CD14-positive monocyte (primary cell): ENCODE results near the gene WWC2. TPM values are rescaled to one million over a fixed set of nuclear protein-coding genes. Genes with fewer than 3 reads are reported as not detected.

Experiments used
- DNase-seq, 3 donors: peaks; one replicate each; pipeline ENCODE4 v3.0.0-alpha.2; 2011 to 2022
- H2AFZ ChIP-seq: 2 replicates; pipeline ENCODE4 v1.6.0; 2012; ENCODE audit warnings: mild to moderate bottlenecking, low read depth, low read length, inconsistent platforms; ENCODE audit not compliant: insufficient read depth, poor library complexity, severe bottlenecking
- H3K27ac ChIP-seq, 2 donors: 1 replicate in 1 of 2; 2 replicates in 1 of 2; pipeline ENCODE4 v1.5.1; 2012 to 2013; ENCODE audit warnings: low read length in 2 of 2, control low read depth in 1 of 2, inconsistent platforms in 1 of 2, low read depth in 1 of 2, mild to moderate bottlenecking in 1 of 2
- H3K27me3 ChIP-seq, 2 donors: one replicate each; pipeline versions ENCODE4 v1.6.0 to v1.6.1; 2011 to 2013; ENCODE audit warnings: low read length in 2 of 2; ENCODE audit not compliant: control insufficient read depth in 2 of 2, insufficient read depth in 2 of 2
- H3K36me3 ChIP-seq, 2 donors: replicated peaks in 1 of 2; 1 replicate in 1 of 2; 2 replicates in 1 of 2; pipeline versions ENCODE4 v1.5.1 to v1.6.1; 2012 to 2013; ENCODE audit warnings: low read length in 2 of 2, control low read depth in 1 of 2, inconsistent platforms in 1 of 2, mild to moderate bottlenecking in 1 of 2; ENCODE audit not compliant: insufficient read depth in 2 of 2, control insufficient read depth in 1 of 2
- H3K4me1 ChIP-seq, 2 donors: 1 replicate in 1 of 2; 2 replicates in 1 of 2; pipeline versions ENCODE4 v1.5.1 to v1.6.1; 2012 to 2013; ENCODE audit warnings: low read length in 2 of 2, control low read depth in 1 of 2, inconsistent platforms in 1 of 2, mild to moderate bottlenecking in 1 of 2, moderate library complexity in 1 of 2; ENCODE audit not compliant: insufficient read depth in 2 of 2, control insufficient read depth in 1 of 2
- H3K4me2 ChIP-seq: replicated peaks from 2 replicates; pipeline ENCODE3; 2012; ENCODE audit warnings: low read length, moderate library complexity, mild to moderate bottlenecking; ENCODE audit not compliant: poor library complexity, severe bottlenecking; ENCODE audit errors: extremely low read depth
- H3K4me3 ChIP-seq, 3 experiments: fragments of 200-600 bp in 1 of 3; sonication (generic) in 1 of 3; replicated peaks in 1 of 3; 1 replicate in 2 of 3; 2 replicates in 1 of 3; pipeline ENCODE4 v1.5.1; 2011 to 2013; ENCODE audit warnings: low read length in 3 of 3, mild to moderate bottlenecking in 3 of 3, control low read depth in 2 of 3, low read depth in 2 of 3, inconsistent platforms in 1 of 3, moderate library complexity in 1 of 3
- H3K79me2 ChIP-seq: 2 replicates; pipeline ENCODE4 v1.6.0; 2012; ENCODE audit warnings: mild to moderate bottlenecking, control low read depth, inconsistent platforms, low read length, moderate library complexity; ENCODE audit not compliant: insufficient read depth
- H3K9ac ChIP-seq: 2 replicates; pipeline ENCODE4 v1.6.0; 2017; ENCODE audit warnings: low read length, mild to moderate bottlenecking; ENCODE audit not compliant: insufficient read depth, poor library complexity, severe bottlenecking
- H3K9me3 ChIP-seq, 2 donors: replicated peaks in 1 of 2; 1 replicate in 1 of 2; 2 replicates in 1 of 2; pipeline versions ENCODE4 v1.5.1 to v1.6.1; 2012 to 2013; ENCODE audit warnings: low read length in 2 of 2, control low read depth in 1 of 2; ENCODE audit not compliant: control insufficient read depth in 1 of 2, insufficient read depth in 1 of 2
- H4K20me1 ChIP-seq: 2 replicates; pipeline ENCODE4 v1.6.0; 2012; ENCODE audit warnings: mild to moderate bottlenecking, low read length, control low read depth, moderate library complexity; ENCODE audit not compliant: insufficient read depth
- H3K27ac Mint-ChIP-seq, 7 donors: one replicate each; pipeline ENCODE4 v1.8.0; 2020; ENCODE audit warnings: mild to moderate bottlenecking in 7 of 7, mixed read lengths in 7 of 7, moderate library complexity in 6 of 7, inconsistent platforms in 2 of 7
- H3K27me3 Mint-ChIP-seq, 3 donors: one replicate each; pipeline ENCODE4 v1.8.0; 2021 to 2022; ENCODE audit warnings: low read depth in 3 of 3, mild to moderate bottlenecking in 3 of 3, mixed read lengths in 3 of 3, moderate library complexity in 3 of 3, inconsistent platforms in 1 of 3
- H3K36me3 Mint-ChIP-seq, 2 donors: one replicate each; pipeline ENCODE4 v1.8.0; 2020; ENCODE audit warnings: mixed read lengths in 2 of 2, inconsistent platforms in 1 of 2, mild to moderate bottlenecking in 1 of 2
- H3K4me1 Mint-ChIP-seq: one replicate; pipeline ENCODE4 v1.8.0; 2020; ENCODE audit warnings: mild to moderate bottlenecking, mixed read lengths
- H3K4me3 Mint-ChIP-seq, 2 donors: one replicate each; pipeline ENCODE4 v1.8.0; 2020; ENCODE audit warnings: mild to moderate bottlenecking in 2 of 2, mixed read lengths in 2 of 2, moderate library complexity in 1 of 2
- H3K9me3 Mint-ChIP-seq, 7 donors: one replicate each; pipeline ENCODE4 v1.8.0; 2020 to 2022; ENCODE audit warnings: mixed read lengths in 7 of 7, mild to moderate bottlenecking in 6 of 7, moderate library complexity in 6 of 7, inconsistent platforms in 2 of 7
- CTCF ChIP-seq: fragments of 200-600 bp; IDR thresholded peaks from one replicate; pipeline ENCODE4 v1.8.0; 2022; ENCODE audit warnings: antibody characterized with exemption, mild to moderate bottlenecking
- WGBS: methylation state at CpG from one replicate; pipeline ENCODE4 v1.1.5; 2013; ENCODE audit warnings: missing lambda C conversion rate; ENCODE audit not compliant: insufficient coverage; 5-methylcytosine and 5-hydroxymethylcytosine counted together
- intact Hi-C, 2 donors: fragments of 100-400 bp; cut with micrococcal nuclease; formaldehyde crosslinking; loops; one replicate each; pipeline versions ENCODE4 v1.15.0 to v1.15.1; 2023
- polyA plus RNA-seq, 3 donors: library from polyadenylated mRNA; depleted of rRNA in 1 of 3; unstranded in 2 of 3; stranded (reverse) in 1 of 3; fragments of 300-500 nt in 2 of 3; fragments of >200 nt in 1 of 3; fragmentation: Illumina TruSeq in 2 of 3; gene quantifications; 1 replicate in 2 of 3; 2 replicates in 1 of 3; pipeline ENCODE4 v1.2.3, GENCODE V29; 2012 to 2021

Gene WWC2
- polyA plus RNA-seq, 3 donors: 1.9 to 3.8 (median 2.9) TPM

DNA sequence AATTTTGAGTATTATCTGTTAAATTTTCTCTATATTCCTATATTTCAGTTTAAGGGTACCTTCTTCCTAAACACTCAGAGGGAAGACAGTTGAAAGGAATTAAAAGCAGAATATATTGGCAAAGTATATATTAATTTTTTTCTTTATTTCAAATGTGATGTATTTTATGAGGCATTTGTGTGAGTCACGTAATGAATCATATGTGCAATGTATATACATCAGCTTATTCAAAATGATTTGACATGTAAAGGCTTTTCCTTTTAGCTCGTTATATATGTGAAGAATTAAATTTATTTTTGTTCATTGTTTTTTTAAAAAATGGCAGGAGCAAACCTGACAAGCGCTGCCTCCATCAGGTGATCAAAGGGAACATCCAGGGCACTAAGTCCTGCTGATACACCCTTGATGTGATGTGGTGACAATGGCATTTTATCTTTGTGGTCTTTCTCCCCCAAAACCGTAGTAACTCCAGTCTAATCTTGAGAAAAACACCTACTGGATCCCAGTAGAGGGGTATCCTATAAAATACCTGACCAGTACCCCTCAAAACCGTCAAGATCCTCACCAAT lies 8.9 kb downstream of the WWC2 start:
- Mint-ChIP-seq H3K4me3 (no peak overlapping the region), H3K9me3 (peaks cover 0 to 3% (median 0%) of the 10 kb centered on the region in 7 donors), H3K4me1 (no peaks in the 10 kb centered on the region), H3K36me3 (no peaks in the 10 kb centered on the region), H3K27me3 (peaks cover 2 to 6% (median 4%) of the 10 kb centered on the region in 3 donors), H3K27ac (no peak overlapping the region)
- Histone ChIP-seq H3K9ac (no peak overlapping the region), H3K36me3 (no peaks in the 10 kb centered on the region), H4K20me1 (peaks cover 6% of the 10 kb centered on the region), H3K79me2 (no peaks in the 10 kb centered on the region), H3K4me1 (no peaks in the 10 kb centered on the region), H3K27ac (no peak overlapping the region), H3K4me2 (no peak overlapping the region), H3K4me3 (no peak overlapping the region), H3K9me3 (no peaks in the 10 kb centered on the region), H3K27me3 (no peaks in the 10 kb centered on the region), H2AFZ (no peak overlapping the region)
- intact Hi-C loops: no loop called here
- no CpG with 5 or more reads among the region's 5 CpGs for WGBS
- no peak for DNase-seq
- no peak for TF ChIP-seq CTCF

GRCh38 chr4:183110244-183110643 lies 11.2 kb downstream of the WWC2 start:
- Mint-ChIP-seq H3K4me1 (no peaks in the 10 kb centered on the region), H3K27me3 (peaks cover 2% of the 10 kb centered on the region in 3 donors)
- H3K4me3 ChIP-seq: no peak overlapping the region

More at GRCh38 chr4:183110244-183110643, 11.2 kb downstream of the WWC2 start:
- Histone ChIP-seq H3K36me3 (no peaks in the 10 kb centered on the region), H4K20me1 (peaks cover 3% of the 10 kb centered on the region), H3K9ac (no peak overlapping the region), H3K27me3 (no peaks in the 10 kb centered on the region), H3K4me1 (no peaks in the 10 kb centered on the region), H3K27ac (no peak overlapping the region), H3K79me2 (no peaks in the 10 kb centered on the region), H3K4me2 (no peak overlapping the region), H3K9me3 (no peaks in the 10 kb centered on the region), H2AFZ (no peak overlapping the region)
- TF ChIP-seq CTCF: no peak
- H3K36me3 Mint-ChIP-seq: no peaks in the 10 kb centered on the region
- no peak overlapping the region for H3K4me3 Mint-ChIP-seq
- H3K27ac Mint-ChIP-seq: no peak overlapping the region
- intact Hi-C loops: no loop called here
- DNase-seq: no peak
- peaks cover 0 to 3% (median 0%) of the 10 kb centered on the region in 7 donors for H3K9me3 Mint-ChIP-seq
